Stimulated activated CD8-positive, alpha-beta memory T cell treated with anti-CD3 and anti-CD28 coated beads, Interleukin-4, amount 100 ng/mL, for 4 hours (primary cell): ENCODE data around the gene HNRNPM.

Experiments used
- DNase-seq, 2 donors: peaks; one replicate each; pipeline ENCODE4 v3.0.0-alpha.2; 2020; ENCODE audit warnings: low read depth in 2 of 2, low spot score in 1 of 2

HNRNPM gene

GRCh38 chr19:8485561-8486371 is 41.0 kb downstream of the HNRNPM start:
- no peak for DNase-seq

GRCh38 chr19:8486661-8487136 is 41.9 kb downstream of the HNRNPM start:
- DNase-seq, result no peak

- DNase-seq, result peak in 1 of 2 donors; percentile 40
These were observed 42.5 kb downstream of the HNRNPM start for GRCh38 chr19:8487137-8487851.

- DNase-seq, result no peak
These were observed 43.6 kb downstream of the HNRNPM start for GRCh38 chr19:8488365-8488764.

- DNase-seq, result no peak
These were observed 45.0 kb downstream of the HNRNPM start for GRCh38 chr19:8489561-8490394.

- DNase-seq, result no peak
These were observed 45.6 kb downstream of the HNRNPM start for GRCh38 chr19:8490395-8490760.

- DNase-seq, result no peak
These were observed 46.1 kb downstream of the HNRNPM start for GRCh38 chr19:8490873-8491272.

GRCh38 chr19:8491574-8491973 is 46.8 kb downstream of the HNRNPM start:
- no peak for DNase-seq

- no peak for DNase-seq
These were observed 49.4 kb downstream of the HNRNPM start for GRCh38 chr19:8494158-8494557.

- no peak for DNase-seq
These were observed 53.5 kb downstream of the HNRNPM start for GRCh38 chr19:8498295-8498694.

- no peak for DNase-seq
These were observed 54.5 kb downstream of the HNRNPM start for GRCh38 chr19:8499048-8499833.

GRCh38 chr19:8500158-8500557 is 55.4 kb downstream of the HNRNPM start:
- no peak for DNase-seq

- no peak for DNase-seq
These were observed 56.7 kb downstream of the HNRNPM start for GRCh38 chr19:8501516-8501915.

- DNase-seq, result no peak
These were observed 57.2 kb downstream of the HNRNPM start for GRCh38 chr19:8501981-8502380.

- DNase-seq, result no peak
These were observed 58.7 kb downstream of the HNRNPM start for GRCh38 chr19:8503510-8503909.

- no peak for DNase-seq
These were observed 59.4 kb downstream of the HNRNPM start for GRCh38 chr19:8504171-8504570.

- no peak for DNase-seq
These were observed 60.1 kb downstream of the HNRNPM start for GRCh38 chr19:8504919-8505318.

GRCh38 chr19:8505680-8506401 is 61.1 kb downstream of the HNRNPM start:
- DNase-seq, result peak; percentile 44 to 47

GRCh38 chr19:8506402-8506957 is 61.7 kb downstream of the HNRNPM start:
- DNase-seq, result no peak

- DNase-seq, result no peak
These were observed 65.9 kb downstream of the HNRNPM start for GRCh38 chr19:8510589-8511115.
